Activated T-helper 2 cell treated with anti-CD3 and anti-CD28 coated beads, Interferon-gamma antibody, Interleukin-2, Interleukin-4, amounts not matched to agents 10 μg/mL and 5 μg/mL and 100 μg/mL, durations not matched to agents 14 hours and 24 hours and 36 hours (primary cell): ENCODE measurements around the gene CD2. TPM values are rescaled to one million over a fixed set of nuclear protein-coding genes. Genes with fewer than 3 reads are reported as not detected.
A peak's percentile ranks its signal among the peaks of the same experiment; 100 is the strongest.

ENCODE experiments used
- DNase-seq: peaks from one replicate; pipeline ENCODE4 v3.0.0; 2021; ENCODE audit warnings: low spot score
- H3K27ac Mint-ChIP-seq: one replicate; pipeline ENCODE4 v1.8.0; 2021; ENCODE audit warnings: mixed read lengths
- H3K27me3 Mint-ChIP-seq: one replicate; pipeline ENCODE4 v1.8.0; 2021; ENCODE audit warnings: low read depth, mixed read lengths
- H3K36me3 Mint-ChIP-seq: one replicate; pipeline ENCODE4 v1.8.0; 2021; ENCODE audit warnings: low read depth, mixed read lengths
- H3K4me1 Mint-ChIP-seq: one replicate; pipeline ENCODE4 v1.8.0; 2021; ENCODE audit warnings: low read depth, mixed read lengths
- H3K4me3 Mint-ChIP-seq: one replicate; pipeline ENCODE4 v1.8.0; 2021; ENCODE audit warnings: low read depth, mild to moderate bottlenecking, moderate library complexity, mixed read lengths
- H3K9me3 Mint-ChIP-seq: one replicate; pipeline ENCODE4 v1.8.0; 2021; ENCODE audit warnings: mixed read lengths
- intact Hi-C: fragments of 100-400 bp; cut with micrococcal nuclease; formaldehyde crosslinking; loops from one replicate; pipeline ENCODE4 v1.15.1; 2023
- total RNA-seq: library from RNA; stranded (reverse); gene quantifications from 2 replicates; pipeline ENCODE4 v1.2.3, GENCODE V29; 2022

Gene CD2
- total RNA-seq, 1 donor from 2014 or later = 304 TPM

GRCh38 chr1:116721039-116721405 lies 33.2 kb upstream of the CD2 start:
- Mint-ChIP-seq H3K36me3 (peaks cover 3% of the 10 kb centered on the region), H3K4me1 (peaks cover 6% of the 10 kb centered on the region), H3K9me3 (peaks cover 8% of the 10 kb centered on the region), H3K27ac (no peak overlapping the region), H3K4me3 (no peak overlapping the region), H3K27me3 (peaks cover 8% of the 10 kb centered on the region)
- DNase-seq = no peak
- intact Hi-C loops = loop anchor here (5.0 kb wide), 1 partner anchor 46 kb away; no protein-coding TSS in a partner anchor

- no peak overlapping the region for H3K4me3 Mint-ChIP-seq
- no peak overlapping the region for H3K27ac Mint-ChIP-seq
- no peak for DNase-seq
- peaks cover 7% of the 10 kb centered on the region for H3K27me3 Mint-ChIP-seq
- peaks cover 3% of the 10 kb centered on the region for H3K36me3 Mint-ChIP-seq
- peaks cover 11% of the 10 kb centered on the region for H3K4me1 Mint-ChIP-seq
- H3K9me3 Mint-ChIP-seq = peaks cover 8% of the 10 kb centered on the region
- intact Hi-C loops = loop anchor here (5.0 kb wide), 1 partner anchor 46 kb away; no protein-coding TSS in a partner anchor
Measured at GRCh38 chr1:116721451-116722007, 32.7 kb upstream of the CD2 start.

- H3K36me3 Mint-ChIP-seq = peaks cover 3% of the 10 kb centered on the region
- no peak overlapping the region for H3K27ac Mint-ChIP-seq
- H3K4me3 Mint-ChIP-seq = no peak overlapping the region
- DNase-seq = no peak
- peaks cover 18% of the 10 kb centered on the region for H3K4me1 Mint-ChIP-seq
- intact Hi-C loops = loop anchor here (5.0 kb wide), 1 partner anchor 45 kb away; no protein-coding TSS in a partner anchor
- peaks cover 3% of the 10 kb centered on the region for H3K27me3 Mint-ChIP-seq
- peaks cover 8% of the 10 kb centered on the region for H3K9me3 Mint-ChIP-seq
Measured at GRCh38 chr1:116722016-116722838, 32.0 kb upstream of the CD2 start.

GRCh38 chr1:116724765-116725375 lies 29.4 kb upstream of the CD2 start:
- no peak overlapping the region for H3K27ac Mint-ChIP-seq
- no peak overlapping the region for H3K4me3 Mint-ChIP-seq
- H3K27me3 Mint-ChIP-seq = no peaks in the 10 kb centered on the region

GRCh38 chr1:116725798-116726197 lies 28.4 kb upstream of the CD2 start:
- H3K9me3 Mint-ChIP-seq = no peaks in the 10 kb centered on the region
- intact Hi-C loops = no loop called here
- no peaks in the 10 kb centered on the region for H3K36me3 Mint-ChIP-seq
- no peak for DNase-seq
- no peaks in the 10 kb centered on the region for H3K27me3 Mint-ChIP-seq
- H3K27ac Mint-ChIP-seq = no peak overlapping the region
- no peak overlapping the region for H3K4me3 Mint-ChIP-seq
- peaks cover 33% of the 10 kb centered on the region for H3K4me1 Mint-ChIP-seq

More at GRCh38 chr1:116724765-116725375, 29.4 kb upstream of the CD2 start:
- H3K4me1 Mint-ChIP-seq = peaks cover 33% of the 10 kb centered on the region
- peaks cover under 1% of the 10 kb centered on the region for H3K36me3 Mint-ChIP-seq
- DNase-seq = peak; percentile 65
- no peaks in the 10 kb centered on the region for H3K9me3 Mint-ChIP-seq
- intact Hi-C loops = loop anchor here (1.0 to 5.0 kb wide), 2 partner anchors 42 to 330 kb away; no protein-coding TSS in a partner anchor

GRCh38 chr1:116726872-116727820 lies 27.1 kb upstream of the CD2 start:
- Mint-ChIP-seq H3K9me3 (no peaks in the 10 kb centered on the region), H3K27me3 (no peaks in the 10 kb centered on the region), H3K36me3 (no peaks in the 10 kb centered on the region), H3K4me1 (peaks cover 38% of the 10 kb centered on the region), H3K4me3 (peak overlapping the region; percentile 50), H3K27ac (peak overlapping the region; percentile 61)
- intact Hi-C loops = loop anchor here (1.0 kb wide), 1 partner anchor 10 kb away; no protein-coding TSS in a partner anchor
- DNase-seq = no peak

- H3K27ac Mint-ChIP-seq = no peak overlapping the region
- intact Hi-C loops = loop anchor here (10.0 kb wide), 1 partner anchor 157 kb away; the partner anchor contains the start of gene CD58
- H3K36me3 Mint-ChIP-seq = no peaks in the 10 kb centered on the region
- no peaks in the 10 kb centered on the region for H3K27me3 Mint-ChIP-seq
- no peaks in the 10 kb centered on the region for H3K9me3 Mint-ChIP-seq
- no peak for DNase-seq
- H3K4me3 Mint-ChIP-seq = no peak overlapping the region
- H3K4me1 Mint-ChIP-seq = peaks cover 50% of the 10 kb centered on the region
Measured at GRCh38 chr1:116731439-116731838, 22.8 kb upstream of the CD2 start.

DNA sequence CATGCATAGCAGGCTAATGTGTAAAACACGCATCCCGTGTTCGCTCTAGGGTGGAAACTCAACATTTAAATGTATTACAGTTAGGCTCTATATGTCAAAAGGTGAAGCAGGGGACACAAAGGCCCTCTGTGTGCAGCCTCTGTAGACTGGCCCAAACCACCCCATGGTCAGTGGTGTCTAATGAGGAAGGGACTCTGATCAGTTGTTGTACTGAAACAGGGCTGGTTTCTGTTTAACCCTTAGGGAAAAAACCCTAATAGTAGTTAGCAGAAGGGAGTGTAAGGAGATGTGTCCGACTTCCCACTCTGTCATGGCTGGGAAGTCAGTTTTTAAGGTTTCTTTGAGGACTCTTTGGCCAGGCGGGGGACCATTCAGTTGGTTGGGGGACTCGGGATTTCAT lies 21.5 kb upstream of the CD2 start:
- H3K9me3 Mint-ChIP-seq = no peaks in the 10 kb centered on the region
- intact Hi-C loops = loop anchor here (10.0 kb wide), 1 partner anchor 158 kb away; the partner anchor contains the start of gene CD58
- H3K4me3 Mint-ChIP-seq = no peak overlapping the region

GRCh38 chr1:116733476-116734365 lies 20.5 kb upstream of the CD2 start:
- H3K36me3 Mint-ChIP-seq = no peaks in the 10 kb centered on the region
- H3K4me3 Mint-ChIP-seq = no peak overlapping the region
- intact Hi-C loops = loop anchor here (10.0 kb wide), 1 partner anchor 159 kb away; the partner anchor contains the start of gene CD58
- H3K27ac Mint-ChIP-seq = no peak overlapping the region
- H3K27me3 Mint-ChIP-seq = no peaks in the 10 kb centered on the region
- no peak for DNase-seq
- H3K9me3 Mint-ChIP-seq = no peaks in the 10 kb centered on the region
- peaks cover 50% of the 10 kb centered on the region for H3K4me1 Mint-ChIP-seq

More for the DNA sequence above, 21.5 kb upstream of the CD2 start:
- no peak overlapping the region for H3K27ac Mint-ChIP-seq
- H3K27me3 Mint-ChIP-seq = no peaks in the 10 kb centered on the region
- DNase-seq = no peak
- peaks cover 50% of the 10 kb centered on the region for H3K4me1 Mint-ChIP-seq
- no peaks in the 10 kb centered on the region for H3K36me3 Mint-ChIP-seq

DNA sequence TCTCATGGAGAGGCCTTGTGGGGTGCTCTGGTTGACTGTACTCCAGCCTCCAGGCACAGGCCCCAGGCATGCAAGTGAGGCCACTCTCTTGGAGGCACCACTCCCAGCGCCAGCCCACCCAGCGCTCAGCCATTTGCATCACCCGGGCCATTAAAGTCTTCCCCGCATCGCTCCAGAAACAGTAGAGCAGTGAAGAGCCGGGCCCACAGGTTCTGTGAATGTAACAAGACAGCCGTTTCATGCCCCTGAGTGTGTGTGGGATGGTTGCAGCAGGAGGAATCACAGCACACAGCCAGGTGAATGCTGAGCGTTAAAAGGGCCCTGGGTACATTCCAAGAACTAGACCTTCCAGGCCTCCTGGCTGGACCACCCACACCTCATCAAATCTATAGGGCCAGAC lies 19.0 kb upstream of the CD2 start:
- H3K4me1 Mint-ChIP-seq = peaks cover 64% of the 10 kb centered on the region

More for the DNA sequence above, 19.0 kb upstream of the CD2 start:
- no peaks in the 10 kb centered on the region for H3K9me3 Mint-ChIP-seq
- DNase-seq = no peak
- H3K4me3 Mint-ChIP-seq = no peak overlapping the region
- H3K36me3 Mint-ChIP-seq = peaks cover 1% of the 10 kb centered on the region
- H3K27ac Mint-ChIP-seq = no peak overlapping the region
- intact Hi-C loops = loop anchor here (5.0 to 10.0 kb wide), 2 partner anchors 160 to 228 kb away; partner anchors contain the start of gene CD58
- no peaks in the 10 kb centered on the region for H3K27me3 Mint-ChIP-seq
